ENCODE data around the gene UNCX. TPM values are rescaled to one million over a fixed set of nuclear protein-coding genes. Genes with fewer than 3 reads are reported as not detected.

UNCX gene
- not detected in 2 replicates for total RNA-seq

DNA sequence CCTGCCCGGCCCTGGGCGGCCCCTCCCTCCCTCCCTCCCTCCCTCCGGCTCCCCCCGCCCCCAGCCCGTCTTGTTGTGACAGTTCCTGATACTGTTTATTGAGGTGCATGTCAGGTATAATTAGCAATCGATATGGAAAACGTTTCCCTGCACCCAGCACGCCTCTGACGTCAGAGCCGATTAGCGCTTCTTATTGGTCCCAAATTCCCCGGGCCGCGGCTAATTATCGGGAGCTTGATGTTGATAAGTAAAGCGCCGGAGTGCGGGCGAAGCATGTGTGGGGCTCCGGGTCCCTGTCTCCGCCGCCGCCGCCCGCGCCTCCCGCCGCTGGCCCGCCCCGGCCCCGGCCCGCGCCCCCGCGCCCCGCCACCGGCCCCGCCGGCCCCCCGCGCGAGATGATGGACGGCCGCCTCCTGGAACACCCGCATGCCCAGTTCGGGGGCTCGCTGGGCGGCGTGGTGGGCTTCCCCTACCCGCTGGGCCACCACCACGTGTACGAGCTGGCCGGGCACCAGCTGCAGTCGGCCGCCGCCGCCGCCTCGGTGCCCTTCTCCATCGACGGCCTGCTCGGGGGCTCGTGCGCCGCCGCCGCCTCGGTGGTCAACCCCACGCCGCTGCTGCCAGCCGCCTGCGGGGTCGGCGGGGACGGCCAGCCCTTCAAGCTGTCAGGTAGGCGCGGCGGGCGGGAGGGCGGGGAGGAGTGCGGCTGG is at the start of gene UNCX:
UNCX (plus strand) TSS at position 250 of the 710 bp plus-strand sequence; CDS start at position 396, 146 bp downstream.

Other genes starting within 250 kb of the UNCX start
- gene CYP2W1, start 249.7 kb upstream of the UNCX start, total RNA-seq = not detected in 2 replicates
- 0.78 and 2.6 TPM in 2 replicates for gene GPR146, start 188.3 kb upstream of the UNCX start, total RNA-seq
- gene GPER1, start 144.8 kb upstream of the UNCX start, total RNA-seq = 4.1 and 8.5 TPM in 2 replicates
- 8.2 and 12.1 TPM in 2 replicates for gene ZFAND2A, start 72.7 kb upstream of the UNCX start, total RNA-seq
- gene MICALL2, start 226.6 kb downstream of the UNCX start, total RNA-seq = 19.1 and 23.9 TPM in 2 replicates

All from subcutaneous preadipocyte (primary cell).